ENCODE data around the gene B2M.
"Not testable (repeated sequence)": the region's sequence is repeated elsewhere in the genome, so short reads cannot be mapped to it uniquely, and the experiment has no call there.

- not testable (repeated sequence) for TF ChIP-seq CTCF (IDR thresholded peaks at IDR 0.05); POLR2AphosphoS5 (IDR thresholded peaks at IDR 0.05; ENCODE audit: insufficient read depth in 1 of 2, low read depth in 1 of 2)
These were observed 21.1 kb upstream of the B2M start for GRCh38 chr15:44690245-44690644.

All from vagina (tissue), 2 donors.